Tibial artery (tissue), 4 donors: ENCODE results near the gene SLC7A6.

ENCODE experiments used
- DNase-seq, 2 donors: peaks; one replicate each; pipeline ENCODE4 v3.0.0-alpha.2; 2019
- H3K27ac ChIP-seq, 2 donors: fragments of 200-600 bp; sonication (generic) in 1 of 2; 1 replicate in 1 of 2; 2 replicates in 1 of 2; pipeline ENCODE4 v1.5.1; 2018 to 2019; ENCODE audit warnings: mild to moderate bottlenecking in 1 of 2
- H3K27me3 ChIP-seq, 2 donors: fragments of 200-600 bp; sonication (generic) in 1 of 2; one replicate each; pipeline versions ENCODE4 v1.5.1 to v1.6.0; 2016 to 2019
- H3K36me3 ChIP-seq, 3 donors: fragments of 200-600 bp; sonication (generic) in 2 of 3; one replicate each; pipeline ENCODE4 v1.5.1; 2016 to 2019; ENCODE audit warnings: mild to moderate bottlenecking in 2 of 3
- H3K4me1 ChIP-seq, 4 donors: fragments of 200-600 bp; sonication (generic) in 2 of 4; 1 replicate in 3 of 4; 2 replicates in 1 of 4; pipeline ENCODE4 v1.5.1; 2016 to 2019
- H3K4me3 ChIP-seq, 2 donors: fragments of 200-600 bp; sonication (generic) in 1 of 2; 1 replicate in 1 of 2; 2 replicates in 1 of 2; pipeline ENCODE4 v1.5.1; 2018 to 2019; ENCODE audit warnings: mild to moderate bottlenecking in 2 of 2
- H3K9me3 ChIP-seq, 3 donors: fragments of 200-600 bp; sonication (generic) in 1 of 3; one replicate each; pipeline ENCODE4 v1.5.1; 2016 to 2019
- intact Hi-C: fragments of 100-400 bp; cut with DNase I; formaldehyde crosslinking; loops from one replicate; pipeline ENCODE4 v1.15.0; 2023; ENCODE audit warnings: low total_unique reads
- TF ChIP-seq, protein P1 (sequence below), 2 experiments: fragments of 200-600 bp in 1 of 2; fragments of 450-650 bp in 1 of 2; IDR thresholded peaks; one replicate each; pipeline ENCODE4 v1.5.1; 2017 to 2019; ENCODE audit warnings: antibody characterized with exemption in 2 of 2, mild to moderate bottlenecking in 1 of 2, moderate library complexity in 1 of 2

SLC7A6 gene

DNA sequence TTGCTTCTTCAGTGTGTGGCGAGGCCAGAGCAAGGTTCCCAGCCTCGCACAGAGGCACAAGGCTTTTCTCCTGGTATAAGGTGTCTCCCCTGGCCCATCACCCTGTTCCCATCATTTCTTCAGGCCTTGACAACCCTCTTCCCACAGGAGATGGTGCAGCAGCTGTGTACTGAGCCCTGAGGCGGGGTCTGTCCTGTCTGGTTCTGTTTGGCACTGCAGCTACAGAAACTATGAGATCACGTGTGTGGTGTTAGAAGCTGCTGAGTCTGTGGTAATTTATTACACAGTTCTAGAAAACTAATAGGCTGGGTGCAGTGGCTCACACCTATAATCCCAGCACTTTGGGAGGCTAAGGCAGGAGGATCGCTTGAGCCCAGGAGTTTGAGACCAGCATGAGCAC lies 11.9 kb upstream of the SLC7A6 start:
- TF ChIP-seq, protein P1, sequence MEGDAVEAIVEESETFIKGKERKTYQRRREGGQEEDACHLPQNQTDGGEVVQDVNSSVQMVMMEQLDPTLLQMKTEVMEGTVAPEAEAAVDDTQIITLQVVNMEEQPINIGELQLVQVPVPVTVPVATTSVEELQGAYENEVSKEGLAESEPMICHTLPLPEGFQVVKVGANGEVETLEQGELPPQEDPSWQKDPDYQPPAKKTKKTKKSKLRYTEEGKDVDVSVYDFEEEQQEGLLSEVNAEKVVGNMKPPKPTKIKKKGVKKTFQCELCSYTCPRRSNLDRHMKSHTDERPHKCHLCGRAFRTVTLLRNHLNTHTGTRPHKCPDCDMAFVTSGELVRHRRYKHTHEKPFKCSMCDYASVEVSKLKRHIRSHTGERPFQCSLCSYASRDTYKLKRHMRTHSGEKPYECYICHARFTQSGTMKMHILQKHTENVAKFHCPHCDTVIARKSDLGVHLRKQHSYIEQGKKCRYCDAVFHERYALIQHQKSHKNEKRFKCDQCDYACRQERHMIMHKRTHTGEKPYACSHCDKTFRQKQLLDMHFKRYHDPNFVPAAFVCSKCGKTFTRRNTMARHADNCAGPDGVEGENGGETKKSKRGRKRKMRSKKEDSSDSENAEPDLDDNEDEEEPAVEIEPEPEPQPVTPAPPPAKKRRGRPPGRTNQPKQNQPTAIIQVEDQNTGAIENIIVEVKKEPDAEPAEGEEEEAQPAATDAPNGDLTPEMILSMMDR (IDR thresholded peaks at IDR 0.05): no peak
- intact Hi-C loops: no loop called here
- Histone ChIP-seq H3K4me1 (peaks cover 0 to 17% (median 8%) of the 10 kb centered on the region in 4 donors), H3K27me3 (no peaks in the 10 kb centered on the region), H3K4me3 (no peak overlapping the region), H3K27ac (no peak overlapping the region), H3K36me3 (peaks cover 23 to 89% (median 47%) of the 10 kb centered on the region in 3 donors), H3K9me3 (no peaks in the 10 kb centered on the region)
- DNase-seq: no peak

DNA sequence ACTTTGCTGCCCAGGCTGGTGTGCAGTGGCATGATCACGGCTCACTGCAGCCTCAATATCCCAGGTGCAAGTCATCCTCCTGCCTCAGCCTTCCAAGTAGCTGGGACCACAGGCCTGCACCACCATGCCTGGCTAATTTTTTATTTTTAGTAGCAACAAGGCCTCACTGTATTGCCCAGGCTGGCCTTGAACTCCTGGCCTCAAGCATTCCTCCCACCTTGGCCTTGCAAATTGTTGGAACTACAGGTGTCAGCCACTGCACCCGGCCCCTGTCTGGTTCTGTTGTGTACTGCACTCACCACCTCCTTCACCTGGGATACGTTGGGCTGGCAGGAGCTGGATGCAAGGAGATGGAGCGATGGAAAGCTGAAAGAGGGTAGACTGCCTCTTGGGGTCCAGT lies 10.6 kb upstream of the SLC7A6 start:
- intact Hi-C loops: no loop called here
- no peak overlapping the region for H3K4me3 ChIP-seq
- no peak overlapping the region for H3K27ac ChIP-seq
- TF ChIP-seq, protein P1 (IDR thresholded peaks at IDR 0.05): no peak
- H3K9me3 ChIP-seq: no peaks in the 10 kb centered on the region
- H3K27me3 ChIP-seq: no peaks in the 10 kb centered on the region
- H3K36me3 ChIP-seq: peaks cover 23 to 98% (median 48%) of the 10 kb centered on the region in 3 donors
- H3K4me1 ChIP-seq: peaks cover 0 to 18% (median 12%) of the 10 kb centered on the region in 4 donors
- DNase-seq: no peak

GRCh38 chr16:68255712-68256111 lies 8.6 kb upstream of the SLC7A6 start:
- Histone ChIP-seq H3K9me3 (no peaks in the 10 kb centered on the region), H3K36me3 (peaks cover 27 to 98% (median 50%) of the 10 kb centered on the region in 3 donors), H3K27ac (no peak overlapping the region), H3K4me3 (no peak overlapping the region), H3K4me1 (peaks cover 0 to 20% (median 12%) of the 10 kb centered on the region in 4 donors), H3K27me3 (no peaks in the 10 kb centered on the region)
- intact Hi-C loops: no loop called here
- no peak for DNase-seq
- TF ChIP-seq, protein P1 (IDR thresholded peaks at IDR 0.05): no peak

GRCh38 chr16:68257251-68257905 lies 6.9 kb upstream of the SLC7A6 start:
- Histone ChIP-seq H3K36me3 (peaks cover 27 to 82% (median 45%) of the 10 kb centered on the region in 3 donors), H3K4me1 (peaks cover 0 to 20% (median 16%) of the 10 kb centered on the region in 4 donors), H3K27me3 (no peaks in the 10 kb centered on the region), H3K9me3 (no peaks in the 10 kb centered on the region), H3K4me3 (no peak overlapping the region), H3K27ac (peak overlapping the region; percentile 77 to 79)
- DNase-seq: no peak
- TF ChIP-seq, protein P1 (IDR thresholded peaks at IDR 0.05): no peak
- intact Hi-C loops: no loop called here

- TF ChIP-seq, protein P1 (IDR thresholded peaks at IDR 0.05): no peak
- H3K9me3 ChIP-seq: no peaks in the 10 kb centered on the region
- peaks cover 0 to 20% (median 16%) of the 10 kb centered on the region in 4 donors for H3K4me1 ChIP-seq
- no peak overlapping the region for H3K4me3 ChIP-seq
- intact Hi-C loops: no loop called here
- no peaks in the 10 kb centered on the region for H3K27me3 ChIP-seq
- DNase-seq: peak in 1 of 2 donors; percentile 89
- H3K27ac ChIP-seq: peak overlapping the region; percentile 77 to 79
- H3K36me3 ChIP-seq: peaks cover 27 to 75% (median 40%) of the 10 kb centered on the region in 3 donors
Measured at GRCh38 chr16:68257906-68258800, 6.2 kb upstream of the SLC7A6 start.
